SK-N-SH treated with all-trans-retinoic acid at 6 μM for 48 hours (cell line): Measurements from ENCODE around the gene GRAMD4.

Source experiments
- ATAC-seq: fragments of 200-7000 bp; cut with Tn5 transposase; 3 replicates; pipeline ENCODE4 v1.9.1; 2020; ENCODE audit warnings: mild to moderate bottlenecking, moderate library complexity
- ARNTL ChIP-seq: fragments of 450-650 bp; formaldehyde crosslinking; IDR thresholded peaks from 2 replicates; pipeline ENCODE4 v1.5.0; 2020; ENCODE audit warnings: low read depth, mild to moderate bottlenecking, moderate library complexity, borderline replicate concordance
- BACH2 ChIP-seq: fragments of 250-450 bp; sonication (Bioruptor Pico); IDR thresholded peaks from 2 replicates; pipeline ENCODE4 v1.9.0; 2021; ENCODE audit warnings: mild to moderate bottlenecking, borderline replicate concordance
- CSDC2 ChIP-seq: fragments of 250-450 bp; sonication (Bioruptor Pico); IDR thresholded peaks from 2 replicates; pipeline ENCODE4 v1.5.0; 2020; ENCODE audit warnings: mild to moderate bottlenecking, moderate library complexity
- ESRRG ChIP-seq: fragments of 250-450 bp; sonication (Bioruptor Pico); IDR thresholded peaks from 2 replicates; pipeline ENCODE4 v1.6.1; 2021; ENCODE audit warnings: mild to moderate bottlenecking
- GLIS3 ChIP-seq: fragments of 250-450 bp; sonication (Bioruptor Pico); IDR thresholded peaks from 2 replicates; pipeline ENCODE4 v1.5.0; 2020; ENCODE audit warnings: mild to moderate bottlenecking, moderate library complexity
- ISL1 ChIP-seq: fragments of 250-450 bp; sonication (Bioruptor Pico); IDR thresholded peaks from 2 replicates; pipeline ENCODE4 v2.1.2; 2022; ENCODE audit warnings: mild to moderate bottlenecking, moderate library complexity
- OSR1 ChIP-seq: fragments of 250-450 bp; sonication (Bioruptor Pico); IDR thresholded peaks from 2 replicates; pipeline ENCODE4 v1.8.0; 2022; ENCODE audit warnings: moderate library complexity, mild to moderate bottlenecking, inconsistent platforms
- PATZ1 ChIP-seq: fragments of 250-450 bp; sonication (Bioruptor Pico); IDR thresholded peaks from 2 replicates; pipeline ENCODE4 v1.8.0; 2020; ENCODE audit warnings: mild to moderate bottlenecking, moderate library complexity, borderline replicate concordance
- POU6F1 ChIP-seq: fragments of 250-450 bp; sonication (Bioruptor Pico); IDR thresholded peaks from 2 replicates; pipeline ENCODE4 v1.8.0; 2021; ENCODE audit warnings: low read depth, mild to moderate bottlenecking, moderate library complexity, borderline replicate concordance
- PPARA ChIP-seq: fragments of 250-450 bp; sonication (Bioruptor Pico); IDR thresholded peaks from 2 replicates; pipeline ENCODE4 v1.5.0; 2020; ENCODE audit warnings: mild to moderate bottlenecking, borderline replicate concordance
- RARB ChIP-seq: fragments of 250-450 bp; sonication (Bioruptor Pico); IDR thresholded peaks from 2 replicates; pipeline ENCODE4 v1.8.0; 2021; ENCODE audit warnings: mild to moderate bottlenecking, moderate library complexity
- SNAI2 ChIP-seq: fragments of 250-450 bp; sonication (Bioruptor Pico); IDR thresholded peaks from 2 replicates; pipeline ENCODE4 v1.5.0; 2020; ENCODE audit warnings: mild to moderate bottlenecking, moderate library complexity
- TCF4 ChIP-seq: fragments of 250-450 bp; sonication (Bioruptor Pico); IDR thresholded peaks from 2 replicates; pipeline ENCODE4 v1.8.0; 2021; ENCODE audit warnings: mild to moderate bottlenecking, moderate library complexity, borderline replicate concordance
- TOX ChIP-seq: fragments of 250-450 bp; sonication (Bioruptor Pico); IDR thresholded peaks from 2 replicates; pipeline ENCODE4 v1.8.0; 2021; ENCODE audit warnings: mild to moderate bottlenecking, moderate library complexity, borderline replicate concordance
- TSHZ2 ChIP-seq: fragments of 250-450 bp; sonication (Bioruptor Pico); IDR thresholded peaks from 2 replicates; pipeline ENCODE4 v1.5.0; 2020; ENCODE audit warnings: mild to moderate bottlenecking, moderate library complexity
- ZC3H10 ChIP-seq: fragments of 250-450 bp; sonication (Bioruptor Pico); IDR thresholded peaks from 2 replicates; pipeline ENCODE4 v1.5.1; 2021; ENCODE audit warnings: mild to moderate bottlenecking, moderate library complexity
- ZFP3 ChIP-seq: fragments of 250-450 bp; sonication (Bioruptor Pico); IDR thresholded peaks from 2 replicates; pipeline ENCODE4 v1.5.0; 2020; ENCODE audit warnings: mild to moderate bottlenecking, moderate library complexity
- ZNF565 ChIP-seq: fragments of 450-650 bp; formaldehyde crosslinking; conservative IDR thresholded peaks from 2 replicates; pipeline ENCODE4 v1.5.0; 2020; ENCODE audit warnings: low read depth, mild to moderate bottlenecking, moderate library complexity
- ZNF70 ChIP-seq: fragments of 450-650 bp; formaldehyde crosslinking; IDR thresholded peaks from 2 replicates; pipeline ENCODE4 v1.5.0; 2020; ENCODE audit warnings: mild to moderate bottlenecking, moderate library complexity
- ZNF8 ChIP-seq: fragments of 450-650 bp; formaldehyde crosslinking; IDR thresholded peaks from 2 replicates; pipeline ENCODE4 v1.5.0; 2020; ENCODE audit warnings: mild to moderate bottlenecking, moderate library complexity

Gene GRAMD4

GRCh38 chr22:46691571-46691970 is 71.4 kb downstream of the GRAMD4 start (continued):
- no peak for TF ChIP-seq TSHZ2

- TF ChIP-seq ISL1 (CRISPR knock-in tag) (no peak), PPARA (CRISPR knock-in tag) (no peak), ZC3H10 (no peak), RARB (CRISPR knock-in tag) (no peak), OSR1 (no peak)
- ATAC-seq: no peak
Measured at GRCh38 chr22:46693634-46694415, 73.6 kb downstream of the GRAMD4 start.

- no peak for TF ChIP-seq PPARA (CRISPR knock-in tag)
- TF ChIP-seq ZNF70 (CRISPR knock-in tag): no peak
- no peak for TF ChIP-seq ZNF565 (CRISPR knock-in tag)
- TF ChIP-seq ZC3H10: no peak
- TF ChIP-seq OSR1: no peak
- TF ChIP-seq ZFP3 (CRISPR knock-in tag): no peak
- no peak for TF ChIP-seq PATZ1 (CRISPR knock-in tag)
- TF ChIP-seq TCF4: no peak
- no peak for TF ChIP-seq GLIS3 (CRISPR knock-in tag)
- TF ChIP-seq CSDC2 (CRISPR knock-in tag): no peak
- TF ChIP-seq ZNF8 (CRISPR knock-in tag): no peak
- TF ChIP-seq BACH2 (CRISPR knock-in tag): no peak
- no peak for TF ChIP-seq TOX (CRISPR knock-in tag)
- no peak for TF ChIP-seq ISL1 (CRISPR knock-in tag)
- no peak for TF ChIP-seq SNAI2 (CRISPR knock-in tag)
- TF ChIP-seq ARNTL (CRISPR knock-in tag): no peak
- no peak for TF ChIP-seq TSHZ2
- TF ChIP-seq POU6F1 (CRISPR knock-in tag): no peak
- no peak for TF ChIP-seq ESRRG
- TF ChIP-seq, all 23 proteins: peak for 0
- no peak for ATAC-seq
Measured at GRCh38 chr22:46694416-46695170, 74.4 kb downstream of the GRAMD4 start.
